HL-60 (cell line): ENCODE results near the gene RTEL1.

Experiments used
- DNase-seq, 2 experiments: peaks; one replicate each; pipeline ENCODE4 v3.0.0-alpha.2; 2010 to 2020; ENCODE audit warnings: low read depth in 1 of 2, low spot score in 1 of 2
- H3K27ac ChIP-seq: fragments of 250-450 bp; sonication (Bioruptor Pico); replicated peaks from 2 replicates; pipeline ENCODE4 v1.5.1; 2020; ENCODE audit warnings: mild to moderate bottlenecking, moderate library complexity
- H3K27me3 ChIP-seq: fragments of 250-450 bp; sonication (Bioruptor Pico); 2 replicates; pipeline ENCODE4 v1.5.1; 2021; ENCODE audit warnings: mild to moderate bottlenecking, moderate library complexity; ENCODE audit not compliant: insufficient read depth, poor library complexity, severe bottlenecking
- H3K4me3 ChIP-seq: replicated peaks from 2 replicates; pipeline ENCODE4 v1.5.1; 2011; ENCODE audit warnings: mild to moderate bottlenecking, control low read depth, low read length; ENCODE audit not compliant: insufficient read depth
- GABPA ChIP-seq: IDR thresholded peaks from 2 replicates; pipeline ENCODE4 v1.6.1; 2012; ENCODE audit warnings: low read depth
- POLR2AphosphoS5 ChIP-seq: IDR thresholded peaks from 2 replicates; pipeline ENCODE4 v1.6.1; 2012; ENCODE audit warnings: low read depth
- SPI1 ChIP-seq: IDR thresholded peaks from 2 replicates; pipeline ENCODE4 v1.6.1; 2012; ENCODE audit warnings: low read depth, mild to moderate bottlenecking, borderline replicate concordance
- TF ChIP-seq, protein P1 (sequence below): IDR thresholded peaks from one replicate; pipeline ENCODE4 v1.5.1; 2011; ENCODE audit warnings: low read length, control low read depth, inconsistent platforms; ENCODE audit not compliant: insufficient read depth
- TF ChIP-seq, protein P2 (sequence below): IDR thresholded peaks from 2 replicates; pipeline ENCODE4 v1.6.1; 2012; ENCODE audit warnings: low read depth; ENCODE audit not compliant: insufficient replicate concordance

The RTEL1 gene

DNA sequence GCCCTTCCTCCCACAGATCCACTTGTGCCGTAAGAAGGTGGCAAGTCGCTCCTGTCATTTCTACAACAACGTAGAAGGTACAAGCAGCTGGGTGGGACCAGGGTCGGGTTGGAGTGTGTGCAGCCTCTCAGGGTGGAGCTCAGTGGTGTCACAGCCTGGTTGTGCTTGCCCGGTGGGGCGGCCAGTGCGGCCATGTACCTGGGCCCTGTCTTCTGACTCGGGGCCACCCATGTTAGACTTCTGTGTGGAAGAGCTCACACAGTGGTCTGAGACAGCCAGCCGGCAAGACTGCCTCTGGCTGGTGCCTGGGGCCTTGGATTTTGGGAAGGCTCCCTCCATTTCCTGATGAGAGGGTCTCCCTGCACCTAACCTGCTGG lies 4.7 kb downstream of the RTEL1 start:
- TF ChIP-seq, protein P1, sequence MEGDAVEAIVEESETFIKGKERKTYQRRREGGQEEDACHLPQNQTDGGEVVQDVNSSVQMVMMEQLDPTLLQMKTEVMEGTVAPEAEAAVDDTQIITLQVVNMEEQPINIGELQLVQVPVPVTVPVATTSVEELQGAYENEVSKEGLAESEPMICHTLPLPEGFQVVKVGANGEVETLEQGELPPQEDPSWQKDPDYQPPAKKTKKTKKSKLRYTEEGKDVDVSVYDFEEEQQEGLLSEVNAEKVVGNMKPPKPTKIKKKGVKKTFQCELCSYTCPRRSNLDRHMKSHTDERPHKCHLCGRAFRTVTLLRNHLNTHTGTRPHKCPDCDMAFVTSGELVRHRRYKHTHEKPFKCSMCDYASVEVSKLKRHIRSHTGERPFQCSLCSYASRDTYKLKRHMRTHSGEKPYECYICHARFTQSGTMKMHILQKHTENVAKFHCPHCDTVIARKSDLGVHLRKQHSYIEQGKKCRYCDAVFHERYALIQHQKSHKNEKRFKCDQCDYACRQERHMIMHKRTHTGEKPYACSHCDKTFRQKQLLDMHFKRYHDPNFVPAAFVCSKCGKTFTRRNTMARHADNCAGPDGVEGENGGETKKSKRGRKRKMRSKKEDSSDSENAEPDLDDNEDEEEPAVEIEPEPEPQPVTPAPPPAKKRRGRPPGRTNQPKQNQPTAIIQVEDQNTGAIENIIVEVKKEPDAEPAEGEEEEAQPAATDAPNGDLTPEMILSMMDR = no peak
- no peak for TF ChIP-seq GABPA
- no peak for TF ChIP-seq POLR2AphosphoS5
- no peak for TF ChIP-seq SPI1
- TF ChIP-seq, protein P2, sequence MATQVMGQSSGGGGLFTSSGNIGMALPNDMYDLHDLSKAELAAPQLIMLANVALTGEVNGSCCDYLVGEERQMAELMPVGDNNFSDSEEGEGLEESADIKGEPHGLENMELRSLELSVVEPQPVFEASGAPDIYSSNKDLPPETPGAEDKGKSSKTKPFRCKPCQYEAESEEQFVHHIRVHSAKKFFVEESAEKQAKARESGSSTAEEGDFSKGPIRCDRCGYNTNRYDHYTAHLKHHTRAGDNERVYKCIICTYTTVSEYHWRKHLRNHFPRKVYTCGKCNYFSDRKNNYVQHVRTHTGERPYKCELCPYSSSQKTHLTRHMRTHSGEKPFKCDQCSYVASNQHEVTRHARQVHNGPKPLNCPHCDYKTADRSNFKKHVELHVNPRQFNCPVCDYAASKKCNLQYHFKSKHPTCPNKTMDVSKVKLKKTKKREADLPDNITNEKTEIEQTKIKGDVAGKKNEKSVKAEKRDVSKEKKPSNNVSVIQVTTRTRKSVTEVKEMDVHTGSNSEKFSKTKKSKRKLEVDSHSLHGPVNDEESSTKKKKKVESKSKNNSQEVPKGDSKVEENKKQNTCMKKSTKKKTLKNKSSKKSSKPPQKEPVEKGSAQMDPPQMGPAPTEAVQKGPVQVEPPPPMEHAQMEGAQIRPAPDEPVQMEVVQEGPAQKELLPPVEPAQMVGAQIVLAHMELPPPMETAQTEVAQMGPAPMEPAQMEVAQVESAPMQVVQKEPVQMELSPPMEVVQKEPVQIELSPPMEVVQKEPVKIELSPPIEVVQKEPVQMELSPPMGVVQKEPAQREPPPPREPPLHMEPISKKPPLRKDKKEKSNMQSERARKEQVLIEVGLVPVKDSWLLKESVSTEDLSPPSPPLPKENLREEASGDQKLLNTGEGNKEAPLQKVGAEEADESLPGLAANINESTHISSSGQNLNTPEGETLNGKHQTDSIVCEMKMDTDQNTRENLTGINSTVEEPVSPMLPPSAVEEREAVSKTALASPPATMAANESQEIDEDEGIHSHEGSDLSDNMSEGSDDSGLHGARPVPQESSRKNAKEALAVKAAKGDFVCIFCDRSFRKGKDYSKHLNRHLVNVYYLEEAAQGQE = no peak
- no peaks in the 10 kb centered on the region for H3K27me3 ChIP-seq
- H3K4me3 ChIP-seq = no peak overlapping the region
- no peak overlapping the region for H3K27ac ChIP-seq
- DNase-seq = no peak

DNA sequence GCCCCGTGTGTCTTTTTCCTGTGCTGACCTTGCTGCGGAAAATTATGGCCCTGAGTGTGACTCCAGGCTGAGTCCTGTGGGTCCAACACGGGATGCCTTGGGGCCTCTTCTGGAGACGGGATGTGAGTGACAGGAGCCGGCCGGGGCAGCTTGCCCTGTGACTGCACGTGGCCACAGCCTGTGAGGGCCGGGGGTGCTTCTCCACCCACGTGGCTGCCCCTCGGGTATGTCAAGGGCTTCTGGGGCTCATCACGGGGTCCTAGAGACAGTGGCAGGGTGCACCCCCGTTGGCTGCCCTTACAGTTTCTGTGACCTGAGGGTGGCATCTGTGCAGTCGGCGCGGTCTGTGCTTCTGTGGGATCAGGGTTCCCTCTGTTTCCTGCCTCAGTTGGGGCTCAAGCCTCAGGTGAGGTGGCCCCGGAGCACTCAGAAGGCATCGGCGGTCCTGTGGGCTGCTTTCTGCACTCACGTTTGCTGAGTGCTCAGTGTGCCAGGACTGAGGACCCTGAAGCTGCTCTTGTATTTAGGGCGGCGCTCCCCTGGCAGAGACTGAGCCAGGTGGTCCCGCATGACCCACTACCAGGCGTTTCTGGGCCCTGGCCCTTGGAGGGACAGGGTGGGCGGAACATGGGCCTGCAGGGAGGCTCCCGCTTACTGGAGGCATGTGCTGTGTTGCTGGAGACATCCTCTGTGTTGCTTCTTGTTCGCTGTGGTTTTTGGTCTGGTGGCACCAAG lies 5.4 kb downstream of the RTEL1 start:
- H3K27ac ChIP-seq = no peak overlapping the region
- no peak overlapping the region for H3K4me3 ChIP-seq
- no peak for DNase-seq
- no peaks in the 10 kb centered on the region for H3K27me3 ChIP-seq
- TF ChIP-seq, protein P1 = no peak
- TF ChIP-seq, protein P2 = no peak
- TF ChIP-seq POLR2AphosphoS5 (no peak), SPI1 (no peak), GABPA (no peak)

DNA sequence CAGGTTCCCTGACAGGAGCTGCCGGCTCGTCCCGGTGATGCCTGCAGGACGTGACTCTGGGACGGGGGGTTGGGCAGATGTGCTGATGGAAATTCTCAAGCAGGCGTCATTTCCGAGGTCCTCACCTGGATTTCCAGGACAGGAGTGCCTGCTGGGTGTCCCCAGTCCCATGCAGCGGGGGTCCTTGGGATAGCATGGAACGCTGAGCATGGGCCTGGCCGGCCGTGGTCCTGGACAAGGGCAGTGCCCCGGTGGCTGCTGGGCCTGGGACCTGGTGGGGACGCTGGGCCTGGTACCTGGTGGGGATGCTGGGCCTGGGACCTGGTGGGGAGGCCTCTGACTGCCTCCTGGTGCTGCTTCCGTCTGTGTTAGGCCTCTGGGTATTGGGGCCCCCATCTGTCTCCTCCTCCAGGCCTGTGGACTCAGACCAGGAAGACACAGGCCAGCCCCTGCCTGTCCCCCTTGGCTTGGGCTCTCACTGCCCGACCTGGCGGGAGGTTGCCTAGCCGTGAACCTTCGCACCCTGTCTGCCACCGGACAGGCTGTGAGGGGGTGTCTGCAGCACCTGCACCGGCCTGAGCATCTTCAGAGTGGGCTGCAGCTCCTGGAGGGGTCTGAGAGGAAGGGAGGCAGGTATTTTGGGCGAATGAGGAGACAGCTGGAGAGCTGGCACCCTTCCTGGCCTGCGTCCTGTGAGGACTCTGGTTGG lies 6.2 kb downstream of the RTEL1 start:
- no peak for DNase-seq
- TF ChIP-seq SPI1 = no peak
- no peak for TF ChIP-seq POLR2AphosphoS5
- no peak for TF ChIP-seq GABPA
- TF ChIP-seq, protein P2 = no peak
- TF ChIP-seq, protein P1 = no peak
- Histone ChIP-seq H3K27me3 (no peaks in the 10 kb centered on the region), H3K27ac (no peak overlapping the region), H3K4me3 (no peak overlapping the region)
